GM12891 (cell line): ENCODE measurements around the gene TOPORS.

Experiments used
- DNase-seq: peaks from one replicate; pipeline ENCODE4 v3.0.0; 2011; ENCODE audit warnings: low spot score; ENCODE audit not compliant: insufficient read length
- FAIRE-seq: peaks from 2 replicates; lab custom pipeline; 2011; peaks lifted over from hg19 to GRCh38; lab: Jason Lieb, UNC
- PAX5 ChIP-seq: IDR thresholded peaks from 2 replicates; pipeline ENCODE4 v1.6.1; 2011; ENCODE audit warnings: low read length, moderate library complexity, mild to moderate bottlenecking; ENCODE audit not compliant: insufficient read depth, severe bottlenecking
- POLR2A ChIP-seq: IDR thresholded peaks from 2 replicates; pipeline ENCODE4 v1.6.1; 2011; ENCODE audit warnings: low read depth, low read length, control low read depth
- POLR2AphosphoS5 ChIP-seq: IDR thresholded peaks from 2 replicates; pipeline ENCODE4 v1.6.1; 2011; ENCODE audit warnings: low read depth, low read length, control low read depth
- POU2F2 ChIP-seq: IDR thresholded peaks from 2 replicates; pipeline ENCODE4 v1.6.1; 2011; ENCODE audit warnings: low read depth, mild to moderate bottlenecking, control low read depth, low read length, moderate library complexity
- SPI1 ChIP-seq: IDR thresholded peaks from 2 replicates; pipeline ENCODE4 v1.6.1; 2011; ENCODE audit warnings: low read depth, low read length, control low read depth
- TAF1 ChIP-seq: IDR thresholded peaks from 2 replicates; pipeline ENCODE4 v1.6.1; 2011; ENCODE audit warnings: low read depth, low read length, control low read depth

The TOPORS gene

GRCh38 chr9:32518276-32518675 is 34.1 kb downstream of the TOPORS start:
- DNase-seq: no peak
- no peak for FAIRE-seq
- no peak for TF ChIP-seq SPI1
- TF ChIP-seq POU2F2: no peak
- TF ChIP-seq POLR2A: no peak
- TF ChIP-seq TAF1: no peak
- no peak for TF ChIP-seq PAX5
- TF ChIP-seq POLR2AphosphoS5: no peak

GRCh38 chr9:32516241-32516640 is 36.1 kb downstream of the TOPORS start:
- no peak for DNase-seq
- TF ChIP-seq TAF1: no peak
- TF ChIP-seq POLR2AphosphoS5: no peak
- no peak for TF ChIP-seq POLR2A
- TF ChIP-seq SPI1: no peak
- no peak for TF ChIP-seq PAX5
- no peak for TF ChIP-seq POU2F2
- FAIRE-seq: no peak

GRCh38 chr9:32508728-32509127 is 43.7 kb downstream of the TOPORS start:
- DNase-seq: no peak
- no peak for FAIRE-seq
- TF ChIP-seq POLR2AphosphoS5: no peak
- TF ChIP-seq SPI1: no peak
- TF ChIP-seq POU2F2: no peak
- TF ChIP-seq TAF1: no peak
- TF ChIP-seq POLR2A: no peak
- TF ChIP-seq PAX5: no peak

GRCh38 chr9:32503008-32503407 is 49.4 kb downstream of the TOPORS start:
- no peak for DNase-seq
- TF ChIP-seq POU2F2 (no peak), POLR2AphosphoS5 (no peak), TAF1 (no peak), POLR2A (no peak), PAX5 (no peak), SPI1 (no peak)
- no peak for FAIRE-seq

- TF ChIP-seq POU2F2: no peak
- TF ChIP-seq POLR2A: no peak
- TF ChIP-seq POLR2AphosphoS5: no peak
- no peak for TF ChIP-seq PAX5
- TF ChIP-seq TAF1: no peak
- TF ChIP-seq SPI1: no peak
- DNase-seq: no peak
- FAIRE-seq: no peak
These were observed 49.9 kb downstream of the TOPORS start for GRCh38 chr9:32502464-32502863.

- no peak for DNase-seq
- no peak for FAIRE-seq
- no peak for TF ChIP-seq POU2F2
- no peak for TF ChIP-seq PAX5
- no peak for TF ChIP-seq TAF1
- no peak for TF ChIP-seq POLR2AphosphoS5
- no peak for TF ChIP-seq SPI1
- TF ChIP-seq POLR2A: no peak
These were observed 50.5 kb downstream of the TOPORS start for GRCh38 chr9:32501868-32502267.

GRCh38 chr9:32500768-32501167 is 51.6 kb downstream of the TOPORS start:
- DNase-seq (no peak), FAIRE-seq (no peak)
- TF ChIP-seq PAX5 (no peak), TAF1 (no peak), POU2F2 (no peak), POLR2AphosphoS5 (no peak), SPI1 (no peak), POLR2A (no peak)

GRCh38 chr9:32497921-32498320 is 54.5 kb downstream of the TOPORS start:
- TF ChIP-seq POLR2AphosphoS5 (no peak), POU2F2 (no peak), TAF1 (no peak), POLR2A (no peak), SPI1 (no peak), PAX5 (no peak)
- DNase-seq (no peak), FAIRE-seq (no peak)

- DNase-seq: no peak
- TF ChIP-seq PAX5: no peak
- no peak for TF ChIP-seq TAF1
- no peak for TF ChIP-seq POLR2AphosphoS5
- no peak for TF ChIP-seq SPI1
- TF ChIP-seq POLR2A: no peak
- TF ChIP-seq POU2F2: no peak
- FAIRE-seq: no peak
These were observed 61.8 kb downstream of the TOPORS start for GRCh38 chr9:32490601-32491000.
